ENCODE data around the gene SUSD5.

Gene SUSD5

GRCh38 chr3:33152363-33153360, 65.9 kb downstream of the SUSD5 start:
- no peak overlapping the region for H3K27ac ChIP-seq (ENCODE audit: extremely low read depth, low read depth, low read length)
- no peaks in the 10 kb centered on the region for H3K4me1 ChIP-seq (ENCODE audit: control insufficient read depth, insufficient read depth, low read length)
- H3K9me3 ChIP-seq (ENCODE audit: control insufficient read depth, insufficient read depth, low read depth, low read length): no peaks in the 10 kb centered on the region
- peaks cover 0 to 14% of the 10 kb centered on the region in 2 experiments; a peak in 1 of 3 replicates for H3K36me3 ChIP-seq (ENCODE audit: control insufficient read depth in 2 of 2, insufficient read depth in 1 of 2, low read length in 2 of 2)
- POLR2A ChIA-PET: interaction anchor here (0.5 kb wide), 1 partner anchor 39 kb away, joined by 3 read pairs; no protein-coding TSS in a partner anchor
- no peak overlapping the region for H3K4me3 ChIP-seq (ENCODE audit: low read depth, low read length)
- CTCF ChIA-PET: no interaction called here
- no peak for TF ChIP-seq TCF7L2 (IDR thresholded peaks at IDR 0.05; ENCODE audit: borderline replicate concordance, low read depth, low read length)
- no peak for TF ChIP-seq HIC1 (tag by site-specific recombination; IDR thresholded peaks at IDR 0.05)
- no peak for TF ChIP-seq ZNF426 (tag by site-specific recombination; IDR thresholded peaks at IDR 0.05)
- no peak for TF ChIP-seq ZNF596 (tag by site-specific recombination; IDR thresholded peaks at IDR 0.05)
- no peak for TF ChIP-seq ZNF580 (tag by site-specific recombination; IDR thresholded peaks at IDR 0.05)
- TF ChIP-seq REST (tag by site-specific recombination; IDR thresholded peaks at IDR 0.05): no peak
- TF ChIP-seq ZNF146 (tag by site-specific recombination; IDR thresholded peaks at IDR 0.05): no peak
- TF ChIP-seq ZNF174 (tag by site-specific recombination; IDR thresholded peaks at IDR 0.05): no peak

GRCh38 chr3:33149342-33149741, 69.3 kb downstream of the SUSD5 start:
- TF ChIP-seq ZNF521 (tag by site-specific recombination; IDR thresholded peaks at IDR 0.05) (no peak), ZNF596 (tag by site-specific recombination; IDR thresholded peaks at IDR 0.05) (no peak), ZSCAN30 (tag by site-specific recombination; IDR thresholded peaks at IDR 0.05) (no peak), ZBTB10 (tag by site-specific recombination; IDR thresholded peaks at IDR 0.05) (no peak), ZNF571 (tag by site-specific recombination; IDR thresholded peaks at IDR 0.05) (no peak), ZSCAN5A (tag by site-specific recombination; IDR thresholded peaks at IDR 0.05) (no peak), ZNF214 (tag by site-specific recombination; IDR thresholded peaks at IDR 0.05; ENCODE audit: borderline replicate concordance) (no peak), ZBTB26 (tag by site-specific recombination; optimal IDR thresholded peaks at IDR 0.05) (no peak), KLF17 (tag by site-specific recombination; IDR thresholded peaks at IDR 0.05) (no peak), ZNF48 (tag by site-specific recombination; IDR thresholded peaks at IDR 0.05) (no peak), ZNF138 (tag by site-specific recombination; IDR thresholded peaks at IDR 0.05; ENCODE audit: borderline replicate concordance) (no peak), HOXA7 (CRISPR knock-in tag; IDR thresholded peaks at IDR 0.05; ENCODE audit: borderline replicate concordance) (no peak)
- Histone ChIP-seq H3K9me3 (ENCODE audit: control insufficient read depth, insufficient read depth, low read depth, low read length) (no peaks in the 10 kb centered on the region), H3K36me3 (ENCODE audit: control insufficient read depth in 2 of 2, insufficient read depth in 1 of 2, low read length in 2 of 2) (peaks cover 0 to 14% of the 10 kb centered on the region in 2 experiments; a peak in 1 of 3 replicates), H3K27ac (ENCODE audit: extremely low read depth, low read depth, low read length) (no peak overlapping the region), H3K4me3 (ENCODE audit: low read depth, low read length) (no peak overlapping the region), H3K4me1 (ENCODE audit: control insufficient read depth, insufficient read depth, low read length) (0 out of 2 replicates have a peak, but pooled peaks cover 4% of the 10 kb centered on the region)
- ChIA-PET POLR2A (no interaction called here), CTCF (interaction anchor here (0.6 to 1.6 kb wide), 2 partner anchors 142 to 223 kb away, joined by 3 to 6 read pairs; no protein-coding TSS in a partner anchor)

All from HEK293 (cell line).